ENCODE measurements around the gene MYO1A.

DNA sequence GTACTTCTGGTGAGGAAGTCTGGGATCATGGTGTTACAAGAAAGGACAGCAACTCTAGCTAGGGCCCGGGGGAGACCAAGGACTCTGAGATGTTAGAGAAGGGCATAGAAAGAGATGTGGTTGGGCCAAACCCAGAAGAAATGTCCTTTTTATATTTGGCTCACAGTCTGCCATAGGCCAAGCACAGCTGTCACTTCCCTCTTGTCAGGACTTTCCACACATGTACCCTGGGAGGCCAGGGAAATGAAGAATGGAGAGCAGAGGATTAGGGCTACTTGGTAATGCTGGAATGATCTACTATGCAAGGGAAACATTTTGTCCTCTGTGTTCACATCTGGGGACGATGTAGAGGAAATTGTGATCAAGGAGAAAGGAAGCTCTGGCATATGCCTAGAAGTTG lies 9.2 kb downstream of the MYO1A start:
- TF ChIP-seq, protein P1, sequence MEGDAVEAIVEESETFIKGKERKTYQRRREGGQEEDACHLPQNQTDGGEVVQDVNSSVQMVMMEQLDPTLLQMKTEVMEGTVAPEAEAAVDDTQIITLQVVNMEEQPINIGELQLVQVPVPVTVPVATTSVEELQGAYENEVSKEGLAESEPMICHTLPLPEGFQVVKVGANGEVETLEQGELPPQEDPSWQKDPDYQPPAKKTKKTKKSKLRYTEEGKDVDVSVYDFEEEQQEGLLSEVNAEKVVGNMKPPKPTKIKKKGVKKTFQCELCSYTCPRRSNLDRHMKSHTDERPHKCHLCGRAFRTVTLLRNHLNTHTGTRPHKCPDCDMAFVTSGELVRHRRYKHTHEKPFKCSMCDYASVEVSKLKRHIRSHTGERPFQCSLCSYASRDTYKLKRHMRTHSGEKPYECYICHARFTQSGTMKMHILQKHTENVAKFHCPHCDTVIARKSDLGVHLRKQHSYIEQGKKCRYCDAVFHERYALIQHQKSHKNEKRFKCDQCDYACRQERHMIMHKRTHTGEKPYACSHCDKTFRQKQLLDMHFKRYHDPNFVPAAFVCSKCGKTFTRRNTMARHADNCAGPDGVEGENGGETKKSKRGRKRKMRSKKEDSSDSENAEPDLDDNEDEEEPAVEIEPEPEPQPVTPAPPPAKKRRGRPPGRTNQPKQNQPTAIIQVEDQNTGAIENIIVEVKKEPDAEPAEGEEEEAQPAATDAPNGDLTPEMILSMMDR (conservative IDR thresholded peaks at IDR 0.05; ENCODE audit: low read depth, low read length): no peak
- no peak for TF ChIP-seq EZH2 (IDR thresholded peaks at IDR 0.05; ENCODE audit: borderline replicate concordance, low read depth, low read length, poor library complexity, severe bottlenecking)
